NCI-H1930 (cell line): Measurements from ENCODE around the gene TRIM45.

Source experiments
- DNase-seq, 2 experiments: peaks; one replicate each; lab custom pipeline; 2025; lab: John Stamatoyannopoulos, UW

The TRIM45 gene

GRCh38 chr1:117098287-117098890 is 23.2 kb downstream of the TRIM45 start:
- no peak for DNase-seq

GRCh38 chr1:117097443-117097842 is 24.1 kb downstream of the TRIM45 start:
- no peak for DNase-seq

- DNase-seq: no peak
These were observed 24.6 kb downstream of the TRIM45 start for GRCh38 chr1:117096951-117097408.

GRCh38 chr1:117094841-117095604 is 26.5 kb downstream of the TRIM45 start:
- DNase-seq: no peak

GRCh38 chr1:117093870-117094621 is 27.5 kb downstream of the TRIM45 start:
- DNase-seq: no peak

- no peak for DNase-seq
These were observed 28.4 kb downstream of the TRIM45 start for GRCh38 chr1:117093091-117093534.

GRCh38 chr1:117092594-117092993 is 29.0 kb downstream of the TRIM45 start:
- no peak for DNase-seq

GRCh38 chr1:117089996-117090395 is 31.6 kb downstream of the TRIM45 start:
- DNase-seq: no peak

- DNase-seq: no peak
These were observed 33.9 kb downstream of the TRIM45 start for GRCh38 chr1:117087686-117088085.

GRCh38 chr1:117084231-117084630 is 37.3 kb downstream of the TRIM45 start:
- DNase-seq: no peak

- no peak for DNase-seq
These were observed 41.8 kb downstream of the TRIM45 start for GRCh38 chr1:117079737-117080136.

- DNase-seq: no peak
These were observed 44.3 kb downstream of the TRIM45 start for GRCh38 chr1:117077267-117077666.

- no peak for DNase-seq
These were observed 44.9 kb downstream of the TRIM45 start for GRCh38 chr1:117076648-117077047.

- no peak for DNase-seq
These were observed 51.4 kb downstream of the TRIM45 start for GRCh38 chr1:117070124-117070523.

- DNase-seq: no peak
These were observed 52.2 kb downstream of the TRIM45 start for GRCh38 chr1:117069220-117069844.

GRCh38 chr1:117068580-117068979 is 53.0 kb downstream of the TRIM45 start:
- no peak for DNase-seq

- DNase-seq: peak in 1 of 2 experiments; percentile 49
These were observed 53.8 kb downstream of the TRIM45 start for GRCh38 chr1:117067533-117068370.

- no peak for DNase-seq
These were observed 55.2 kb downstream of the TRIM45 start for GRCh38 chr1:117066367-117066766.

GRCh38 chr1:117061986-117062415 is 59.5 kb downstream of the TRIM45 start:
- no peak for DNase-seq
